GM13977 (cell line): ENCODE measurements around the gene CEP128.

ENCODE experiments used
- DNase-seq: peaks from one replicate; pipeline ENCODE4 v3.0.0; 2012; ENCODE audit warnings: low spot score
- CTCF ChIP-seq: IDR thresholded peaks from 2 replicates; pipeline ENCODE4 v1.5.1; 2012; ENCODE audit warnings: mild to moderate bottlenecking, control low read depth; ENCODE audit not compliant: insufficient read depth; ENCODE audit errors: extremely low read depth, missing control alignments
- in situ Hi-C: fragments of 300-500 bp; cut with MboI; formaldehyde crosslinking; loops from one replicate; pipeline ENCODE4 v1.12.0; 2022; ENCODE audit warnings: low sequenced_read_pairs, low pct_unique_long_range_greater_than_20kb, mixed read lengths, inconsistent platforms; ENCODE audit not compliant: unreplicated experiment

Gene CEP128

GRCh38 chr14:80944861-80945617, 3.5 kb upstream of the CEP128 start:
- DNase-seq, result no peak
- TF ChIP-seq CTCF, result no peak
- in situ Hi-C loops, result no loop called here

GRCh38 chr14:80942191-80942600, 658 bp upstream of the CEP128 start:
- DNase-seq, result no peak
- in situ Hi-C loops, result no loop called here
- no peak for TF ChIP-seq CTCF

- in situ Hi-C loops, result no loop called here
These were observed 1.4 kb downstream of the CEP128 start for GRCh38 chr14:80940146-80940545.

GRCh38 chr14:80933686-80934085, 7.9 kb downstream of the CEP128 start:
- in situ Hi-C loops, result no loop called here
- no peak for TF ChIP-seq CTCF
- DNase-seq, result no peak

More at GRCh38 chr14:80940146-80940545, 1.4 kb downstream of the CEP128 start:
- no peak for TF ChIP-seq CTCF
- DNase-seq, result no peak

GRCh38 chr14:80933282-80933681, 8.3 kb downstream of the CEP128 start:
- TF ChIP-seq CTCF, result no peak
- no peak for DNase-seq
- in situ Hi-C loops, result no loop called here

GRCh38 chr14:80930836-80931389, 10.6 kb downstream of the CEP128 start:
- in situ Hi-C loops, result no loop called here
- peak; percentile 48 for DNase-seq
- no peak for TF ChIP-seq CTCF

GRCh38 chr14:80930095-80930494, 11.4 kb downstream of the CEP128 start:
- TF ChIP-seq CTCF, result no peak
- no peak for DNase-seq
- in situ Hi-C loops, result no loop called here
